ENCODE results near the gene IL22. TPM values are rescaled to one million over a fixed set of nuclear protein-coding genes. Genes with fewer than 3 reads are reported as not detected.

The IL22 gene, protein sequence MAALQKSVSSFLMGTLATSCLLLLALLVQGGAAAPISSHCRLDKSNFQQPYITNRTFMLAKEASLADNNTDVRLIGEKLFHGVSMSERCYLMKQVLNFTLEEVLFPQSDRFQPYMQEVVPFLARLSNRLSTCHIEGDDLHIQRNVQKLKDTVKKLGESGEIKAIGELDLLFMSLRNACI
- total RNA-seq (2021): not detected in 2 replicates
- Bru-seq, nascent RNA: not detected
- BruChase-seq, experiment 1, labeled RNA remaining after a 2-hour chase: not detected
- not detected for BruChase-seq, experiment 2, labeled RNA remaining after a 6-hour chase
- long read RNA-seq: 0 reads

GRCh38 chr12:68253504-68253903 is at the start of gene IL22:
TSS of gene IL22 (minus strand) at chr12:68253604. CDS start at chr12:68253448, 156 bp downstream.
- POLR2A ChIA-PET (ENCODE audit: low non-redundant PET): no interaction called here
- no TSS peak for BruUV-seq (replicated peaks)
- no peak for DNase-seq (ENCODE audit: low spot score)

DNA sequence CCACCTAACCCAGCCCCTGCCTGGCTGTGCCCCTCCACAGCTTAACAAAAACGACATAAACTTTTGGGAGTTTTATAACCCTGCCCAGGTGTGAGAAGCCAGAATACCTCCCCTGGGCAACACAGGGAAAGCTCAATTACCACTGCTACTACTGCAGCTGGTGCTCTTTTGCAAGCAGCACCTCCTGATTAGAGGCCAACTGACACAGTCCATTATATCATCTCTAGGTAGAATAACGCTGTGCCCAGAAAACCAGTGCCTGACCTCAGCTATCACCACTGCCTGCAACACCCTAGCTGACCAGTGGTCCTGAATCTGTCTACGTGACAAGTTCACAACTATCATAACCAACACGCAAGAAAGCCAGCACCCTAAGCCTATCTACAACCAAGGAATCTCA is 44.5 kb upstream of the IL22 start:
- BruUV-seq (replicated peaks): no TSS peak
- no peaks in the 10 kb centered on the region for H3K36me3 ChIP-seq (ENCODE audit: insufficient read depth, low read length, poor library complexity, severe bottlenecking)

More at GRCh38 chr12:68253504-68253903, at the start of gene IL22:
- no peaks in the 10 kb centered on the region for H3K9me3 ChIP-seq (ENCODE audit: low read depth, low read length, poor library complexity, severe bottlenecking)
- no peak within 1 kb of the TSS for H3K27ac ChIP-seq (ENCODE audit: low read depth, low read length, poor library complexity, severe bottlenecking)
- no peak within 1 kb of the TSS for H3K4me3 ChIP-seq (ENCODE audit: low read depth, low read length, poor library complexity, severe bottlenecking)
- H3K4me1 ChIP-seq (ENCODE audit: insufficient read depth, low read length, poor library complexity, severe bottlenecking): no peaks in the 10 kb centered on the region
- intact Hi-C loops (cut with micrococcal nuclease; ENCODE audit: unreplicated experiment): no loop called here
- H3K36me3 ChIP-seq (ENCODE audit: insufficient read depth, low read length, poor library complexity, severe bottlenecking): no peaks in the 10 kb centered on the region
- no peak for TF ChIP-seq EZH2 (IDR thresholded peaks at IDR 0.05; ENCODE audit: borderline replicate concordance, low read depth, low read length, poor library complexity, severe bottlenecking)
- TF ChIP-seq, protein P1, sequence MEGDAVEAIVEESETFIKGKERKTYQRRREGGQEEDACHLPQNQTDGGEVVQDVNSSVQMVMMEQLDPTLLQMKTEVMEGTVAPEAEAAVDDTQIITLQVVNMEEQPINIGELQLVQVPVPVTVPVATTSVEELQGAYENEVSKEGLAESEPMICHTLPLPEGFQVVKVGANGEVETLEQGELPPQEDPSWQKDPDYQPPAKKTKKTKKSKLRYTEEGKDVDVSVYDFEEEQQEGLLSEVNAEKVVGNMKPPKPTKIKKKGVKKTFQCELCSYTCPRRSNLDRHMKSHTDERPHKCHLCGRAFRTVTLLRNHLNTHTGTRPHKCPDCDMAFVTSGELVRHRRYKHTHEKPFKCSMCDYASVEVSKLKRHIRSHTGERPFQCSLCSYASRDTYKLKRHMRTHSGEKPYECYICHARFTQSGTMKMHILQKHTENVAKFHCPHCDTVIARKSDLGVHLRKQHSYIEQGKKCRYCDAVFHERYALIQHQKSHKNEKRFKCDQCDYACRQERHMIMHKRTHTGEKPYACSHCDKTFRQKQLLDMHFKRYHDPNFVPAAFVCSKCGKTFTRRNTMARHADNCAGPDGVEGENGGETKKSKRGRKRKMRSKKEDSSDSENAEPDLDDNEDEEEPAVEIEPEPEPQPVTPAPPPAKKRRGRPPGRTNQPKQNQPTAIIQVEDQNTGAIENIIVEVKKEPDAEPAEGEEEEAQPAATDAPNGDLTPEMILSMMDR (conservative IDR thresholded peaks at IDR 0.05; ENCODE audit: low read depth, low read length): no peak
- H3K27me3 ChIP-seq (replicated peaks; ENCODE audit: insufficient read depth, low read depth, low read length, poor library complexity): peaks cover 14% of the 10 kb centered on the region
- CTCF ChIA-PET: no interaction called here

DNA sequence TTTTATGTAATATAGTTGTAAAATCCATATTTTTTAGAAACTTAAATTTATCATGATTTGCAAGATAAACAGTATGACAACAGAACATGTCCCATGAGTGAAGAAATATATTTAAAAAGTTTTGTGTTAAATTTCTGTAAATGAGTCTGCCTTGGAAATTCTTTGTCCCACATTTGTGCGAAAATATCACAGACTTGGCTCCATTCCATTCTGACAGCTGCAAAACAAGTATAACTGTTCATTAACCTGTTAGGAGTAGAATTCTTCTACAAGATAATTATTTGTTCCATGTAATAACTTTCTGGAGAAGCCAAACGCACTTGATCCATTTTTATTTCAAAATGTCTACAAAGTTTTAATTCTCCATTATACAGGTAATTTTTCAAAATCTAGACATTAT is 40.8 kb upstream of the IL22 start:
- no peaks in the 10 kb centered on the region for H3K9me3 ChIP-seq (ENCODE audit: low read depth, low read length, poor library complexity, severe bottlenecking)
- no peak overlapping the region for H3K4me3 ChIP-seq (ENCODE audit: low read depth, low read length, poor library complexity, severe bottlenecking)
- H3K4me1 ChIP-seq (ENCODE audit: insufficient read depth, low read length, poor library complexity, severe bottlenecking): no peaks in the 10 kb centered on the region
- intact Hi-C loops (cut with micrococcal nuclease; ENCODE audit: unreplicated experiment): no loop called here
- no peaks in the 10 kb centered on the region for H3K27me3 ChIP-seq (replicated peaks; ENCODE audit: insufficient read depth, low read depth, low read length, poor library complexity)
- ChIA-PET POLR2A (ENCODE audit: low non-redundant PET) (no interaction called here), CTCF (no interaction called here)
- no peaks in the 10 kb centered on the region for H3K36me3 ChIP-seq (ENCODE audit: insufficient read depth, low read length, poor library complexity, severe bottlenecking)
- no peak for TF ChIP-seq EZH2 (IDR thresholded peaks at IDR 0.05; ENCODE audit: borderline replicate concordance, low read depth, low read length, poor library complexity, severe bottlenecking)
- TF ChIP-seq, protein P1 (conservative IDR thresholded peaks at IDR 0.05; ENCODE audit: low read depth, low read length): no peak
- no peak for DNase-seq (ENCODE audit: low spot score)
- BruUV-seq (replicated peaks): no TSS peak
- H3K27ac ChIP-seq (ENCODE audit: low read depth, low read length, poor library complexity, severe bottlenecking): no peak overlapping the region

More for the DNA sequence above, 44.5 kb upstream of the IL22 start:
- ChIA-PET CTCF (no interaction called here), POLR2A (ENCODE audit: low non-redundant PET) (no interaction called here)
- Histone ChIP-seq H3K4me3 (ENCODE audit: low read depth, low read length, poor library complexity, severe bottlenecking) (no peak overlapping the region), H3K27ac (ENCODE audit: low read depth, low read length, poor library complexity, severe bottlenecking) (no peak overlapping the region), H3K9me3 (ENCODE audit: low read depth, low read length, poor library complexity, severe bottlenecking) (no peaks in the 10 kb centered on the region), H3K4me1 (ENCODE audit: insufficient read depth, low read length, poor library complexity, severe bottlenecking) (no peaks in the 10 kb centered on the region), H3K27me3 (replicated peaks; ENCODE audit: insufficient read depth, low read depth, low read length, poor library complexity) (no peaks in the 10 kb centered on the region)
- TF ChIP-seq, protein P1 (conservative IDR thresholded peaks at IDR 0.05; ENCODE audit: low read depth, low read length): no peak
- TF ChIP-seq EZH2 (IDR thresholded peaks at IDR 0.05; ENCODE audit: borderline replicate concordance, low read depth, low read length, poor library complexity, severe bottlenecking): no peak
- intact Hi-C loops (cut with micrococcal nuclease; ENCODE audit: unreplicated experiment): no loop called here
- no peak for DNase-seq (ENCODE audit: low spot score)

Measured in A673 (cell line).